MCF 10A (cell line): Measurements from ENCODE around the gene RXYLT1. TPM values are rescaled to one million over a fixed set of nuclear protein-coding genes. Genes with fewer than 3 reads are reported as not detected.
A peak's percentile ranks its signal among the peaks of the same experiment; 100 is the strongest.

Experiments used
- BruUV-seq: library from RNA; stranded (reverse); fragments of 400-500 nt; replicated peaks from 2 replicates; lab custom pipeline; 2021; lab: Mats Ljungman, UMichigan
- CTCF ChIA-PET: fragments of 300-600 bp; sonication (Branson Sonifier 250); formaldehyde crosslinking; extraction: SDS; loops from one replicate; lab custom pipeline; 2021; ENCODE audit warnings: antibody characterized with exemption, inconsistent platforms; lab: Yijun Ruan, JAX
- POLR2A ChIA-PET: fragments of 300-600, 350-650 bp; sonication (Branson Sonifier 250); formaldehyde crosslinking; extraction: SDS; loops from one replicate; lab custom pipeline; 2020; ENCODE audit warnings: antibody characterized with exemption, inconsistent platforms; lab: Yijun Ruan, JAX
- DNase-seq: peaks from one replicate; pipeline ENCODE4 v3.0.0-alpha.2; 2018; ENCODE audit not compliant: unreplicated experiment
- H3K27ac Mint-ChIP-seq: one replicate; pipeline ENCODE4 v1.8.0; 2022; ENCODE audit warnings: mild to moderate bottlenecking, low read depth, mixed read lengths; ENCODE audit not compliant: unreplicated experiment
- H3K27me3 Mint-ChIP-seq: one replicate; pipeline ENCODE4 v1.8.0; 2022; ENCODE audit warnings: mixed read lengths; ENCODE audit not compliant: insufficient read depth, unreplicated experiment
- H3K36me3 Mint-ChIP-seq: one replicate; pipeline ENCODE4 v1.8.0; 2022; ENCODE audit warnings: mild to moderate bottlenecking, moderate library complexity, mixed read lengths; ENCODE audit not compliant: insufficient read depth, unreplicated experiment
- H3K4me1 Mint-ChIP-seq: one replicate; pipeline ENCODE4 v1.8.0; 2022; ENCODE audit warnings: mixed read lengths; ENCODE audit not compliant: insufficient read depth, unreplicated experiment
- H3K4me3 Mint-ChIP-seq: one replicate; pipeline ENCODE4 v1.8.0; 2022; ENCODE audit warnings: mild to moderate bottlenecking, moderate library complexity, mixed read lengths; ENCODE audit not compliant: unreplicated experiment
- H3K9me3 Mint-ChIP-seq: one replicate; pipeline ENCODE4 v1.8.0; 2022; ENCODE audit warnings: mixed read lengths; ENCODE audit not compliant: unreplicated experiment
- CTCF ChIP-seq: fragments of 200-600 bp; IDR thresholded peaks from one replicate; pipeline ENCODE4 v1.8.0; 2022; ENCODE audit warnings: antibody characterized with exemption, mild to moderate bottlenecking; ENCODE audit not compliant: unreplicated experiment
- intact Hi-C: fragments of 100-400 bp; cut with micrococcal nuclease; formaldehyde crosslinking; loops from 2 replicates; pipeline ENCODE4 v1.14.1; 2022
- total RNA-seq: library from RNA; stranded (reverse); gene quantifications from 2 replicates; pipeline ENCODE4 v1.2.3, GENCODE V29; 2022

The RXYLT1 gene
- total RNA-seq, 1 experiment from 2014 or later = 26.7 TPM

GRCh38 chr12:63795032-63795687 is 15.5 kb downstream of the RXYLT1 start:
- CTCF ChIA-PET = interaction anchor here (0.7 kb wide), 1 partner anchor 20 kb away, joined by 3 read pairs; no protein-coding TSS in a partner anchor

DNA sequence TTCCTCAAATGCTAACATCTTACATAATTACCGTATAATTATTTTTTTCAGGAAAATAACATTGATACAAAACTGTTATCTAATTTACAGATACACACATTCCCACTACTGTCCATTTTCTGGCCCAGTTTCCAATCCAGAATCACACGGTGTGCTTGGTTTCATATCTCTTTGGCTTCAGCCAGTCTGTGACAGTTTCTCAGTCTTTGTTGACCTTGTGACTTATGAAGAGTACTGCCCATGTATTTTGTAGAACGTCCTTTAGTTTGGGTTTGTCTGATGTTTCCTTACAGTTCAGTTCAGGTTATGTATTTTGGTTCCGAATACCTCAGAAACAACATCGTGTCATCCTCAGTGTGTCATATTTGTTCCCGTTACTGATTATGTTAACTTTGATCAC is 16.2 kb downstream of the RXYLT1 start:
- ChIA-PET CTCF (no interaction called here), POLR2A (interaction anchor here (0.7 kb wide), 1 partner anchor 473 kb away, joined by 4 read pairs; no protein-coding TSS in a partner anchor)
- intact Hi-C loops = no loop called here
- no peak overlapping the region for H3K4me3 Mint-ChIP-seq
- H3K27ac Mint-ChIP-seq = no peak overlapping the region
- H3K27me3 Mint-ChIP-seq = no peaks in the 10 kb centered on the region
- no peak for DNase-seq
- no peak for TF ChIP-seq CTCF
- BruUV-seq = no TSS peak
- H3K9me3 Mint-ChIP-seq = no peaks in the 10 kb centered on the region
- H3K36me3 Mint-ChIP-seq = peaks cover 4% of the 10 kb centered on the region
- H3K4me1 Mint-ChIP-seq = no peaks in the 10 kb centered on the region

More at GRCh38 chr12:63795032-63795687, 15.5 kb downstream of the RXYLT1 start:
- no TSS peak for BruUV-seq
- no peak overlapping the region for H3K4me3 Mint-ChIP-seq
- no peaks in the 10 kb centered on the region for H3K27me3 Mint-ChIP-seq
- H3K4me1 Mint-ChIP-seq = no peaks in the 10 kb centered on the region
- peaks cover 4% of the 10 kb centered on the region for H3K36me3 Mint-ChIP-seq
- H3K9me3 Mint-ChIP-seq = no peaks in the 10 kb centered on the region
- POLR2A ChIA-PET = interaction anchor here (0.7 kb wide), 1 partner anchor 46 kb away, joined by 3 read pairs; no protein-coding TSS in a partner anchor
- intact Hi-C loops = no loop called here
- DNase-seq = no peak
- no peak for TF ChIP-seq CTCF
- no peak overlapping the region for H3K27ac Mint-ChIP-seq

GRCh38 chr12:63802012-63802608 is 22.4 kb downstream of the RXYLT1 start:
- no peaks in the 10 kb centered on the region for H3K9me3 Mint-ChIP-seq
- H3K27me3 Mint-ChIP-seq = no peaks in the 10 kb centered on the region

More at GRCh38 chr12:63802012-63802608, 22.4 kb downstream of the RXYLT1 start:
- CTCF ChIA-PET = interaction anchor here (0.8 to 2.2 kb wide), 17 partner anchors 9 to 698 kb away, joined by 3 to 13 read pairs (median 5); no protein-coding TSS in a partner anchor
- Mint-ChIP-seq H3K4me3 (no peak overlapping the region), H3K27ac (no peak overlapping the region), H3K36me3 (peaks cover 9% of the 10 kb centered on the region), H3K4me1 (peaks cover 6% of the 10 kb centered on the region)
- intact Hi-C loops = loop anchor here (2.0 kb wide), 1 partner anchor 699 kb away; no protein-coding TSS in a partner anchor
- peak; percentile 59 for TF ChIP-seq CTCF
- peak; percentile 23 for DNase-seq
- POLR2A ChIA-PET = interaction anchor here (1.3 to 1.4 kb wide), 2 partner anchors 10 to 11 kb away, joined by 3 read pairs; no protein-coding TSS in a partner anchor
- BruUV-seq = no TSS peak
